ENCODE results near the gene PXT1.

DNA sequence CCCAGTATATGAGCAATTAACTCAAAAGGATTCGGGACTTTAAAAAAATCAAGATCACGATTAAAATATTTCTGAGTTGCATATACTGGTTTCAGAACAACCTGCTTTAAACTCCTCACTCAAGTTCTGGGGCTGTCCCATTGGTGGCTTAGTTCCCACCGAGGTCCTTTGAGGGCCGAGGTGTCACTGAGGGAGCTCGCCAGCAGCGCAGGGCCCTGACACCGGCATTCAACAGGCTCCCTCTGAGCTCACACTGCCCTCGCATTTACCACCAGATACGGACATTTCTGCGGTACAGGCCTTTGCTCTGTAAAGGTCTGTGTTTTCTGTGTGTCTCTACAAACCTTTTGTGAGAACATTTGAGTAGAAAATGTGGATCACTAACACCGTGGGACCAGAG, 81.6 kb downstream of the PXT1 start:
- TF ChIP-seq CTCF (IDR thresholded peaks at IDR 0.05) (no peak), EZH2 (IDR thresholded peaks at IDR 0.05; ENCODE audit: borderline replicate concordance, insufficient read depth, low read depth, low read length, poor library complexity, severe bottlenecking) (no peak)
